Measurements from ENCODE around the gene SLC15A4. TPM values are rescaled to one million over a fixed set of nuclear protein-coding genes. Genes with fewer than 3 reads are reported as not detected.

SLC15A4 gene
- total and polyA plus RNA-seq, 2 donors (not counting 3 experiments of a cell fraction or from before 2014, with no cell fraction given): 19.6 to 24.5 TPM

DNA sequence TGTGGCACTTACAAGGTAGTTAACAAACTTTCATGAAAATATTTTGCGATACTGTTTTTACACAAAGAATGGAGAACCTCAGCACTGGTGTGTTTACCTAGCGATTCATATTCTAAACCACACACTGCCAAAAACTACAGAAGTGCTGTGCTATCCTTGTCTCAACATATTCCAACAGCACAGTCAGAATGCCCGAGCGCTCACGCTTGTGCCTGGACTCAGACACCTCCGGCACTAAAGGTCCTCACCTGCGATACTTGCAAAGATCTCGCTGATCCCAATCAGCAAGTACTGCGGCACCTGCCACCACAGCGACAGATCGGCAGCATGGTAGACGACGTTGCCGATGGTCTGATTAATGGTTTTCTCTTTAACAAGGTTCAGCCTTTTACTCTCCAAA is 23.2 kb downstream of the SLC15A4 start:
- POLR2A ChIA-PET: no interaction called here
- intact Hi-C loops (cut with micrococcal nuclease): loop anchor here (1.0 kb wide), 2 partner anchors 18 to 24 kb away; no protein-coding TSS in a partner anchor
- Histone ChIP-seq H3K79me2 (ENCODE audit: control insufficient read depth, insufficient read depth, low read length) (peaks cover 29% of the 10 kb centered on the region), H3K9me1 (replicated peaks; ENCODE audit: control insufficient read depth, extremely low read depth, insufficient read depth, low read length) (no peaks in the 10 kb centered on the region), H3K27ac (ENCODE audit: insufficient read depth, low read depth, low read length) (no peak overlapping the region), H4K20me1 (replicated peaks; ENCODE audit: control insufficient read depth, extremely low read depth, insufficient read depth, low read length) (no peaks in the 10 kb centered on the region), H3K9ac (replicated peaks; ENCODE audit: extremely low read depth, insufficient read depth, low read length) (no peak overlapping the region), H3K4me1 (ENCODE audit: control insufficient read depth, extremely low read depth, insufficient read depth, low read length) (peaks cover 47% of the 10 kb centered on the region), H2AFZ (ENCODE audit: low read depth, low read length) (no peak overlapping the region), H3K27me3 (ENCODE audit: control insufficient read depth in 2 of 2, insufficient read depth in 2 of 2, low read length in 2 of 2) (no peaks in the 10 kb centered on the region), H3K4me2 (ENCODE audit: insufficient read depth, low read length) (no peak overlapping the region), H3K36me3 (ENCODE audit: control insufficient read depth in 2 of 2, extremely low read depth in 1 of 2, insufficient read depth in 2 of 2, low read length in 2 of 2) (peaks cover 9 to 11% of the 10 kb centered on the region in 2 experiments), H3K9me3 (replicated peaks; ENCODE audit: control insufficient read depth, insufficient read depth, low read length) (no peaks in the 10 kb centered on the region), H3K4me3 (replicated peaks in 1 of 3; ENCODE audit: insufficient read depth in 1 of 3, low read depth in 1 of 3, low read length in 3 of 3) (no peak overlapping the region)
- CTCF ChIA-PET: no interaction called here
- DNase-seq (ENCODE audit: low read depth, low spot score) (no peak), FAIRE-seq (no peak)
- dilution Hi-C loops (cut with MboI; ENCODE audit: extremely low pct_ligation_motif_present, low sequenced_read_pairs): no loop called here
- no TSS peak for BruUV-seq (replicated peaks)
- TF ChIP-seq FOS (IDR thresholded peaks at IDR 0.05; ENCODE audit: borderline replicate concordance, insufficient read depth, low read length) (no peak), EZH2 (IDR thresholded peaks at IDR 0.05; ENCODE audit: borderline replicate concordance, low read depth, low read length, severe bottlenecking) (no peak)
- TF ChIP-seq, protein P1, sequence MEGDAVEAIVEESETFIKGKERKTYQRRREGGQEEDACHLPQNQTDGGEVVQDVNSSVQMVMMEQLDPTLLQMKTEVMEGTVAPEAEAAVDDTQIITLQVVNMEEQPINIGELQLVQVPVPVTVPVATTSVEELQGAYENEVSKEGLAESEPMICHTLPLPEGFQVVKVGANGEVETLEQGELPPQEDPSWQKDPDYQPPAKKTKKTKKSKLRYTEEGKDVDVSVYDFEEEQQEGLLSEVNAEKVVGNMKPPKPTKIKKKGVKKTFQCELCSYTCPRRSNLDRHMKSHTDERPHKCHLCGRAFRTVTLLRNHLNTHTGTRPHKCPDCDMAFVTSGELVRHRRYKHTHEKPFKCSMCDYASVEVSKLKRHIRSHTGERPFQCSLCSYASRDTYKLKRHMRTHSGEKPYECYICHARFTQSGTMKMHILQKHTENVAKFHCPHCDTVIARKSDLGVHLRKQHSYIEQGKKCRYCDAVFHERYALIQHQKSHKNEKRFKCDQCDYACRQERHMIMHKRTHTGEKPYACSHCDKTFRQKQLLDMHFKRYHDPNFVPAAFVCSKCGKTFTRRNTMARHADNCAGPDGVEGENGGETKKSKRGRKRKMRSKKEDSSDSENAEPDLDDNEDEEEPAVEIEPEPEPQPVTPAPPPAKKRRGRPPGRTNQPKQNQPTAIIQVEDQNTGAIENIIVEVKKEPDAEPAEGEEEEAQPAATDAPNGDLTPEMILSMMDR (IDR thresholded peaks at IDR 0.05; ENCODE audit: extremely low read depth in 1 of 2, insufficient read depth in 1 of 2, low read depth in 1 of 2, low read length in 2 of 2): no peak

DNA sequence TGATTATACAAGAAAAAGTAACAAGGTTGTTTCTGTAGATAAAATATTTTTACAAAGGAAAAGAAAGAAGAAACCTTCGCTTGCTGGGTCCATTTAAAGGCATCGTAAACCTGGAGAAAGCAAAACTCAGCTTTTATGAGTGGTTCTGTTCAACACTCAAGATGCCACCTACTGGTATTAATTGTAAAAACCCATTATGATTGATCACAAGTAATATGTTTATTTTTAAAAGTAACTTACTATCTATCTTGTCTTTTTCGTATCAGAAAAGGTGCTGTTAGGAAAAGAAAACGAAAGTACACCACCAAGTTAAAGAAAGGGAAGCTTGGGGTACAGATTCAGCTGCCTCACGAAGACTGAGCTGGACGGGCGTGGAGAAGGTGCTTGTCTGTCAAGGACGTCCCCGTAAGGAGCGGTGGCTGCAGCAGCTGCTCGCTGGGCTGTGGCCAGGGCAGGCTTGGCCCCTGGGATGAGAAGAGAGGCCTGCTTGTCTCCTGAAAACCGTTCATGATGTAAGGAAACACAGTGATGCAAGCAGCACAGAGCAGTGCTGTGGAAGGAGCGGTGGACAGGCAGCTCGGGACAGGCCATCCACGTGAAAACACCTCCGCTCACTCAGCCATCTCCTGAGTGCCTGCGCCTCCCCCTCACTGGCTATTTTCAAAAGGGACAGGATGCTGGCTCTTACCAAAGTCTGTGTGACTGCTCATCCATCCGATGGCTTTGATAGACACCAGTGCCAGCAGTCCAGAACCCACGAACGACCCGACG is 25.0 kb downstream of the SLC15A4 start:
- dilution Hi-C loops (cut with MboI; ENCODE audit: extremely low pct_ligation_motif_present, low sequenced_read_pairs): no loop called here
- Histone ChIP-seq H3K9me1 (replicated peaks; ENCODE audit: control insufficient read depth, extremely low read depth, insufficient read depth, low read length) (no peaks in the 10 kb centered on the region), H3K27ac (ENCODE audit: insufficient read depth, low read depth, low read length) (no peak overlapping the region), H3K4me1 (ENCODE audit: control insufficient read depth, extremely low read depth, insufficient read depth, low read length) (peaks cover 64% of the 10 kb centered on the region), H3K27me3 (ENCODE audit: control insufficient read depth in 2 of 2, insufficient read depth in 2 of 2, low read length in 2 of 2) (no peaks in the 10 kb centered on the region), H3K4me3 (replicated peaks in 1 of 3; ENCODE audit: insufficient read depth in 1 of 3, low read depth in 1 of 3, low read length in 3 of 3) (no peak overlapping the region), H3K4me2 (ENCODE audit: insufficient read depth, low read length) (no peak overlapping the region), H2AFZ (ENCODE audit: low read depth, low read length) (no peak overlapping the region), H3K9me3 (replicated peaks; ENCODE audit: control insufficient read depth, insufficient read depth, low read length) (no peaks in the 10 kb centered on the region), H3K36me3 (ENCODE audit: control insufficient read depth in 2 of 2, extremely low read depth in 1 of 2, insufficient read depth in 2 of 2, low read length in 2 of 2) (peaks cover 9 to 12% of the 10 kb centered on the region in 2 experiments), H3K79me2 (ENCODE audit: control insufficient read depth, insufficient read depth, low read length) (peaks cover 26% of the 10 kb centered on the region), H3K9ac (replicated peaks; ENCODE audit: extremely low read depth, insufficient read depth, low read length) (no peak overlapping the region), H4K20me1 (replicated peaks; ENCODE audit: control insufficient read depth, extremely low read depth, insufficient read depth, low read length) (no peaks in the 10 kb centered on the region)
- POLR2A ChIA-PET: interaction anchor here (1.2 kb wide), 1 partner anchor 23 kb away, joined by 3 read pairs; no protein-coding TSS in a partner anchor
- intact Hi-C loops (cut with micrococcal nuclease): loop anchor here (2.0 kb wide), 1 partner anchor 16 kb away; no protein-coding TSS in a partner anchor
- BruUV-seq (replicated peaks): no TSS peak
- DNase-seq (ENCODE audit: low read depth, low spot score) (peak; percentile 18), FAIRE-seq (no peak)
- no peak for TF ChIP-seq POLR2A (IDR thresholded peaks at IDR 0.05; ENCODE audit: low read depth, low read length)
- TF ChIP-seq, protein P1 (IDR thresholded peaks at IDR 0.05; ENCODE audit: extremely low read depth in 1 of 2, insufficient read depth in 1 of 2, low read depth in 1 of 2, low read length in 2 of 2): peak in 1 of 2 donors; percentile 12
- CTCF ChIA-PET: interaction anchor here (1.1 to 3.2 kb wide), 11 partner anchors 9 to 66 kb away, joined by 3 to 26 read pairs (median 5); partner anchors contain the start of gene SLC15A4

All from endothelial cell of umbilical vein (primary cell).